NCI-H774 (cell line): ENCODE results near the gene PAX8.
"Not testable (repeated sequence)": the region's sequence is repeated elsewhere in the genome, so short reads cannot be mapped to it uniquely, and the experiment has no call there.

ENCODE experiments used
- DNase-seq: peaks from one replicate; lab custom pipeline; 2025; lab: John Stamatoyannopoulos, UW

PAX8 gene

GRCh38 chr2:113288674-113289149, 10.0 kb upstream of the PAX8 start:
- peak; percentile 57 for DNase-seq

- DNase-seq, result peak; percentile 51
These were observed 9.5 kb upstream of the PAX8 start for GRCh38 chr2:113288117-113288673.

GRCh38 chr2:113285816-113286215, 7.1 kb upstream of the PAX8 start:
- DNase-seq, result no peak

- DNase-seq, result not testable (repeated sequence)
These were observed 6.3 kb upstream of the PAX8 start for GRCh38 chr2:113284999-113285398.

GRCh38 chr2:113284476-113284875, 5.8 kb upstream of the PAX8 start:
- DNase-seq, result no peak

- DNase-seq, result no peak
These were observed 5.1 kb upstream of the PAX8 start for GRCh38 chr2:113283704-113284284.

GRCh38 chr2:113282747-113283533, 4.2 kb upstream of the PAX8 start:
- DNase-seq, result no peak

GRCh38 chr2:113281910-113282746, 3.4 kb upstream of the PAX8 start:
- no peak for DNase-seq

- no peak for DNase-seq
These were observed 514 bp downstream of the PAX8 start for GRCh38 chr2:113278073-113278741.

- no peak for DNase-seq
These were observed 1.1 kb downstream of the PAX8 start for GRCh38 chr2:113277474-113278072.

GRCh38 chr2:113276761-113277425, 1.8 kb downstream of the PAX8 start:
- no peak for DNase-seq

GRCh38 chr2:113276216-113276760, 2.4 kb downstream of the PAX8 start:
- no peak for DNase-seq

- no peak for DNase-seq
These were observed 3.0 kb downstream of the PAX8 start for GRCh38 chr2:113275556-113276215.

GRCh38 chr2:113274432-113274831, 4.3 kb downstream of the PAX8 start:
- DNase-seq, result no peak

- no peak for DNase-seq
These were observed 4.7 kb downstream of the PAX8 start for GRCh38 chr2:113273981-113274380.

GRCh38 chr2:113273027-113273551, 5.6 kb downstream of the PAX8 start:
- DNase-seq, result no peak

- DNase-seq, result no peak
These were observed 6.2 kb downstream of the PAX8 start for GRCh38 chr2:113272477-113272876.

- no peak for DNase-seq
These were observed 9.9 kb downstream of the PAX8 start for GRCh38 chr2:113268621-113269360.

GRCh38 chr2:113266431-113266830, 12.3 kb downstream of the PAX8 start:
- no peak for DNase-seq
